ENCODE data around the gene FBXO8.

- no peak for TF ChIP-seq CTCF (IDR thresholded peaks at IDR 0.05 in 8 of 11, conservative IDR thresholded peaks at IDR 0.05 in 3 of 11)
- TF ChIP-seq POLR2AphosphoS5 (IDR thresholded peaks at IDR 0.05) = no peak
These were observed 37.8 kb downstream of the FBXO8 start for GRCh38 chr4:174245714-174246113.

Data from spleen (tissue), 7 donors.